ENCODE results near the gene SMARCB1. TPM values are rescaled to one million over a fixed set of nuclear protein-coding genes. Genes with fewer than 3 reads are reported as not detected.

Gene SMARCB1
- total RNA-seq, 2 experiments from 2014 or later, result 102 to 104 TPM

Other genes starting within 250 kb of the SMARCB1 start
- gene IGLL1, start 206.7 kb upstream of the SMARCB1 start, total RNA-seq, result not detected
- gene DRICH1, start 154.6 kb upstream of the SMARCB1 start, total RNA-seq, result under 1 TPM in 1 of 2 experiments, not detected in 1; 0.19 TPM
- 1 to 10 TPM; 6.6 to 7.1 TPM for gene RGL4, start 96.0 kb upstream of the SMARCB1 start, total RNA-seq
- 1 to 10 TPM; 3.4 to 3.5 TPM for gene ZNF70, start 35.9 kb upstream of the SMARCB1 start, total RNA-seq
- gene VPREB3, start 32.5 kb upstream of the SMARCB1 start, total RNA-seq, result not detected
- under 1 TPM; 0.78 to 0.84 TPM for gene C22orf15, start 24.0 kb upstream of the SMARCB1 start, total RNA-seq
- 100 to 1,000 TPM; 191 to 203 TPM for gene CHCHD10, start 19.0 kb upstream of the SMARCB1 start, total RNA-seq
- under 1 TPM; 0.42 to 0.74 TPM for gene MMP11, start 14.1 kb upstream of the SMARCB1 start, total RNA-seq
- 1 to 10 TPM; 6.7 to 8.1 TPM for gene DERL3, start 52.0 kb downstream of the SMARCB1 start, total RNA-seq
- gene SLC2A11, start 70.9 kb downstream of the SMARCB1 start, total RNA-seq, result 1 to 10 TPM; 8.0 to 8.1 TPM
- 1,000 to 10,000 TPM; 1,115 to 1,141 TPM for gene MIF, start 107.4 kb downstream of the SMARCB1 start, total RNA-seq
- not detected for gene GSTT2B, start 174.2 kb downstream of the SMARCB1 start, total RNA-seq
- not detected for gene DDTL, start 179.9 kb downstream of the SMARCB1 start, total RNA-seq
- gene DDT, start 187.5 kb downstream of the SMARCB1 start, total RNA-seq, result 100 to 1,000 TPM; 108 to 110 TPM
- not detected for gene GSTT2, start 193.2 kb downstream of the SMARCB1 start, total RNA-seq
- not detected for gene GSTT4, start 218.5 kb downstream of the SMARCB1 start, total RNA-seq
- gene CABIN1, start 224.3 kb downstream of the SMARCB1 start, total RNA-seq, result 10 to 100 TPM; 71.0 to 73.1 TPM